CD4-positive, alpha-beta memory T cell (primary cell): Measurements from ENCODE around the gene SHB. TPM values are rescaled to one million over a fixed set of nuclear protein-coding genes. Genes with fewer than 3 reads are reported as not detected.

ENCODE experiments used
- CTCF ChIA-PET: fragments of 350-600 bp; sonication (Branson Sonifier 250); formaldehyde crosslinking; loops from one replicate; lab custom pipeline; 2021; ENCODE audit warnings: inconsistent platforms; ENCODE audit not compliant: partially characterized antibody; lab: Charles Lee
- POLR2A ChIA-PET: fragments of 350-600 bp; sonication (Branson Sonifier 250); formaldehyde crosslinking; loops from one replicate; lab custom pipeline; 2021; ENCODE audit not compliant: partially characterized antibody; lab: Charles Lee
- DNase-seq, 5 donors: peaks; one replicate each; pipeline versions ENCODE4 v3.0.0 to v3.0.0-alpha.2; 2020 to 2022; ENCODE audit warnings: mixed read lengths in 1 of 5
- H3K27ac ChIP-seq: one replicate; pipeline ENCODE4 v1.7.0; 2013; ENCODE audit warnings: low read depth, low read length
- H3K27me3 ChIP-seq: 2 replicates; pipeline ENCODE4 v1.7.0; 2013; ENCODE audit warnings: mild to moderate bottlenecking, low read length, moderate library complexity; ENCODE audit not compliant: insufficient read depth
- H3K36me3 ChIP-seq: 2 replicates; pipeline ENCODE4 v1.7.0; 2013; ENCODE audit warnings: mild to moderate bottlenecking, low read length, moderate library complexity; ENCODE audit not compliant: insufficient read depth
- H3K4me1 ChIP-seq: 2 replicates; pipeline ENCODE4 v1.7.0; 2013; ENCODE audit warnings: mild to moderate bottlenecking, low read length, moderate library complexity; ENCODE audit not compliant: insufficient read depth
- H3K4me3 ChIP-seq, 2 donors: one replicate each; pipeline ENCODE4 v1.7.0; 2013; ENCODE audit warnings: low read length in 2 of 2, mild to moderate bottlenecking in 1 of 2
- H3K9me3 ChIP-seq, 2 donors: one replicate each; pipeline ENCODE4 v1.7.0; 2013; ENCODE audit warnings: low read length in 2 of 2, control low read depth in 1 of 2; ENCODE audit not compliant: control insufficient read depth in 1 of 2
- H3K27ac Mint-ChIP-seq, 7 donors: one replicate each; pipeline ENCODE4 v1.8.0; 2020 to 2021; ENCODE audit warnings: mixed read lengths in 7 of 7, mild to moderate bottlenecking in 6 of 7, inconsistent platforms in 3 of 7, moderate library complexity in 3 of 7
- H3K27me3 Mint-ChIP-seq, 2 donors: one replicate each; pipeline ENCODE4 v1.8.0; 2020 to 2021; ENCODE audit warnings: mixed read lengths in 2 of 2
- H3K36me3 Mint-ChIP-seq, 2 donors: one replicate each; pipeline ENCODE4 v1.8.0; 2020 to 2021; ENCODE audit warnings: mixed read lengths in 2 of 2, inconsistent platforms in 1 of 2, mild to moderate bottlenecking in 1 of 2
- H3K4me1 Mint-ChIP-seq, 4 donors: one replicate each; pipeline ENCODE4 v1.8.0; 2020 to 2021; ENCODE audit warnings: mixed read lengths in 4 of 4, mild to moderate bottlenecking in 1 of 4
- H3K4me3 Mint-ChIP-seq, 8 donors: one replicate each; pipeline ENCODE4 v1.8.0; 2020 to 2021; ENCODE audit warnings: mixed read lengths in 8 of 8, mild to moderate bottlenecking in 7 of 8, moderate library complexity in 6 of 8, inconsistent platforms in 3 of 8
- H3K9me3 Mint-ChIP-seq, 8 donors: one replicate each; pipeline ENCODE4 v1.8.0; 2020 to 2021; ENCODE audit warnings: mixed read lengths in 8 of 8, mild to moderate bottlenecking in 5 of 8, inconsistent platforms in 3 of 8, moderate library complexity in 1 of 8
- intact Hi-C: fragments of 100-400 bp; cut with micrococcal nuclease; formaldehyde crosslinking; loops from one replicate; pipeline ENCODE4 v1.15.1; 2023
- polyA plus RNA-seq, 2 donors: library from polyadenylated mRNA; unstranded; fragments of 300-500 nt; fragmentation: Illumina TruSeq; gene quantifications; one replicate each; pipeline ENCODE4 v1.2.3, GENCODE V29; 2021
- total RNA-seq, 2 experiments: library from RNA; stranded (reverse); gene quantifications; one replicate each; pipeline ENCODE4 v1.2.3, GENCODE V29; 2021

SHB gene
- total and polyA plus RNA-seq, 4 experiments from 2014 or later: 0.10 to 1.3 (median 0.49) TPM

DNA sequence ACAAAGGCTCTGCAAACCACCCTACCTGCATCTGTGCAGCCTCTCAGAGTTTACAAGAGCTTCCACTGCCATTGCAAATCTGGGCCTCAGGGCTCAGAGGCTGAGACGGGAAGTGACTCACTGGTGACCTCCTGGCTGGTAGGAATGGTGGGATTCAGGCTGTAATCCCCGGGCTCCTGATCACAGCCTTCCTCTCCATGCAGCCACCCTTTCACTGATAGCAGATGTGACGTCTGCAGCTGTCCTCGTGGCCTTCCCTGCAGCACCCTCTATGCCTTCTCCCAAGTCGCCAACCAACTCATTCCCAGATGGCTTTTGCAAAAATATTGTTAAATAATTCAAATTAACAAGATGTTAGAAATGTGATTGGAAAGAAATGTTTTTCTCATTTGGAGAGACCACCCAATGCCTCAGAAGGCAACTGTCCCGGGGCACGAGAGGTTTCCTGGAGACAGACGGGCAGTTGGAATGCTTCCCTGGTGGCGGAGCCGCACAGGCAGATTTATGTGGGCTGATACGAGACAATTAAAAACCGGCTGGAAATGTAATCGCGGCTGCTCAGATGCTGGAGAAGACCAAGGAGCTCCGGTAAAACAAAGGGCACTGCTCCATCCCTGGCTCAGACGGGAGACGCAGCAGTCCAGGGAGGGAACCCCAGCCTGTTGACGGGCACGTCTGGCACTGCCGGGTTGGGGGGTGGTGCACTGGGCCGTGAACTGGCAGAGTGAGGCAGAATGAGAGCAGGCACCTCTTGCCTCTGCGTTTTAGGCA, 130.7 kb downstream of the SHB start:
- DNase-seq: no peak
- CTCF ChIA-PET: no interaction called here
- no peaks in the 10 kb centered on the region for H3K4me1 ChIP-seq
- Mint-ChIP-seq H3K4me3 (no peak overlapping the region), H3K4me1 (no peaks in the 10 kb centered on the region), H3K9me3 (no peaks in the 10 kb centered on the region), H3K27me3 (no peaks in the 10 kb centered on the region), H3K27ac (no peak overlapping the region), H3K36me3 (no peaks in the 10 kb centered on the region)
- H3K36me3 ChIP-seq: no peaks in the 10 kb centered on the region
- intact Hi-C loops: no loop called here
- H3K9me3 ChIP-seq: no peaks in the 10 kb centered on the region
- no peaks in the 10 kb centered on the region for H3K27me3 ChIP-seq
- H3K4me3 ChIP-seq: no peak overlapping the region
- H3K27ac ChIP-seq: no peak overlapping the region
- POLR2A ChIA-PET: no interaction called here

DNA sequence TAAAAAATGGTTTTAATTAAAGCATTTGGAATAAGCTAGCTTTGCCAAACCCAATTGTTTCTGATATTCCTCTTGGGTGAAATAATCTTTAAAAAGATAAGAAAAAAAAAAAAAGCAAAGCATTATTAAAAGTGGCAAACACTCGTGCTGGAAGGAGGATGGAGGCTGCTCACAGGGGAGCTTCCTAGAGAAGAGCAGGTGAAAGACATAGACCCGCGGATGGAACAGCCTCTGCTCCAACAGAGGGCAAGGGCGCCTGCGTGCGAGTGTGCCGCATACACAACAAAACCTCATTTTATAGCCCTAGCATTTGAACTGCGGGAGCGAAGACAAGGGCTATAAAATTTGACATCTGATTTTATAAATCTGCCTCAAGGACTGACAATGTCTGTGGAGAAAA, 131.7 kb downstream of the SHB start:
- Mint-ChIP-seq H3K27me3 (no peaks in the 10 kb centered on the region), H3K4me1 (no peaks in the 10 kb centered on the region), H3K4me3 (no peak overlapping the region), H3K27ac (no peak overlapping the region), H3K36me3 (no peaks in the 10 kb centered on the region), H3K9me3 (no peaks in the 10 kb centered on the region)
- ChIA-PET CTCF (no interaction called here), POLR2A (no interaction called here)
- no peak overlapping the region for H3K4me3 ChIP-seq
- no peak overlapping the region for H3K27ac ChIP-seq
- H3K36me3 ChIP-seq: no peaks in the 10 kb centered on the region
- H3K4me1 ChIP-seq: no peaks in the 10 kb centered on the region
- H3K9me3 ChIP-seq: no peaks in the 10 kb centered on the region
- intact Hi-C loops: no loop called here
- H3K27me3 ChIP-seq: no peaks in the 10 kb centered on the region
- no peak for DNase-seq

DNA sequence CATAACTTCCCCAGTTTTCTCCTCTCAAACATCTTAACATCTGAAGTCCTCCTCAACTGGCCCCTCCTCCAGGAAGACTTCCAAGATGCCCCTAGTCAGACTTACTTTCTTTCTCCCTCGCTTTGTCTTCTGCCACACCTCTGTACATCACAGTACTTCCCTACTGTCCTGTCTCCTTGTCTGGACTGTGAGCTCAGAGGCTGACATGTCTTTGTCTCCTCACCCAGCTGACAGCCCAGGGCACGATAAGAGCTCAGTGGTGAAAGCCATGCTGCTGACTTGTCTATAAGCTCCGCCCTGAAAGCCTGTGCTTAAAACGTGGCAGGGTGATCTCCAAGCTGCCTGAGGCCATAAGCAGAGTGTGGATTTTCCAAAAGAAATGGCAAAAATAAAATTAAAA, 132.1 kb downstream of the SHB start:
- no peak overlapping the region for H3K4me3 Mint-ChIP-seq
- no peak overlapping the region for H3K27ac Mint-ChIP-seq
- intact Hi-C loops: no loop called here
- Histone ChIP-seq H3K27ac (no peak overlapping the region), H3K36me3 (no peaks in the 10 kb centered on the region), H3K4me3 (no peak overlapping the region), H3K9me3 (no peaks in the 10 kb centered on the region), H3K27me3 (no peaks in the 10 kb centered on the region), H3K4me1 (no peaks in the 10 kb centered on the region)
- no peaks in the 10 kb centered on the region for H3K9me3 Mint-ChIP-seq
- POLR2A ChIA-PET: no interaction called here
- no peak for DNase-seq
- no peaks in the 10 kb centered on the region for H3K27me3 Mint-ChIP-seq
- no peaks in the 10 kb centered on the region for H3K36me3 Mint-ChIP-seq
- CTCF ChIA-PET: no interaction called here
- H3K4me1 Mint-ChIP-seq: no peaks in the 10 kb centered on the region

DNA sequence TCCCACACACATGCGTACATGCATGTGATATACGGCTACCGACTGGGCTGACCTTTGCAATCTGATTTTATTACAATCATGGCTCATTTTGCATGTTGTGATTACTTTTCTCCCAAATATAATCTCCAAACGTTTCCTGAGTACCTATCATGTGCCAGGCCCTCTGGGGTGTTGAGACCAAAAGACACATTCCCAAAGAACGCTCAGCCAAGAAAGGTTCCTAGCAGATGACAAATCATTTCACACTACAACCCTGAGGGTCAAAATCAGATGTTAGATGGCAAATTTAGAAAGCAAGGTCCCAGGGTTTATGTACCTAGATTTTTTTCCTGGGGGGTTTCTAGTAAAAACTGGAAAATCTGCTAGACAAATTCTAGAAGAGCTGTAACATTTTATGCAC, 132.7 kb downstream of the SHB start:
- CTCF ChIA-PET: no interaction called here
- H3K36me3 ChIP-seq: no peaks in the 10 kb centered on the region
- POLR2A ChIA-PET: no interaction called here

DNA sequence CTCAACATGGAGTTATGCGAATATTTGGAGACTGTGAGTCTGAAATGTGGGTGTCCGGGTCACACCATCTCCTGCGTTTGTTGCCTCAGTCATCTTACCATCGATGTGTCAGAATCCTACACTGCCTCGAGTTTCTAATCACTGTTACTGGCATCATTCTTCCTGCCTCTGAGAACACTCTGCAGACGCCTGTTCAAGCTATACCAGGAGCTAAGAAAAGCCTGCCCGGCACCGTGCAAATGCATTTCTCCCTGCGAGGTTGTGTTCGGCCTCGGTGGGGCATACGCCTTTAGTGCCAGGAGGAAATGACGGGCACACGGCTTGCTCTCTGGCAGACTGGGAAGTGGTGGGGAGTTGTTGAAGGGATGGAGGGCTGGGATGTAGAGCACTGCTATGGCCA, 133.9 kb downstream of the SHB start:
- H3K4me1 Mint-ChIP-seq: no peaks in the 10 kb centered on the region
- DNase-seq: no peak
- no peaks in the 10 kb centered on the region for H3K36me3 Mint-ChIP-seq
- H3K27me3 Mint-ChIP-seq: no peaks in the 10 kb centered on the region
- H3K27ac Mint-ChIP-seq: no peak overlapping the region
- ChIA-PET CTCF (interaction anchor here (1.4 kb wide), 1 partner anchor 27 kb away, joined by 3 read pairs; no protein-coding TSS in a partner anchor), POLR2A (no interaction called here)
- Histone ChIP-seq H3K4me3 (no peak overlapping the region), H3K36me3 (no peaks in the 10 kb centered on the region), H3K9me3 (no peaks in the 10 kb centered on the region), H3K27me3 (no peaks in the 10 kb centered on the region), H3K4me1 (no peaks in the 10 kb centered on the region), H3K27ac (no peak overlapping the region)
- no peaks in the 10 kb centered on the region for H3K9me3 Mint-ChIP-seq
- H3K4me3 Mint-ChIP-seq: no peak overlapping the region
- intact Hi-C loops: no loop called here

More for the DNA sequence above, 132.7 kb downstream of the SHB start:
- Mint-ChIP-seq H3K27me3 (no peaks in the 10 kb centered on the region), H3K9me3 (no peaks in the 10 kb centered on the region), H3K27ac (no peak overlapping the region), H3K4me3 (no peak overlapping the region), H3K4me1 (no peaks in the 10 kb centered on the region), H3K36me3 (no peaks in the 10 kb centered on the region)
- H3K9me3 ChIP-seq: no peaks in the 10 kb centered on the region
- intact Hi-C loops: no loop called here
- no peaks in the 10 kb centered on the region for H3K27me3 ChIP-seq
- H3K4me1 ChIP-seq: no peaks in the 10 kb centered on the region
- no peak overlapping the region for H3K27ac ChIP-seq
- no peak overlapping the region for H3K4me3 ChIP-seq
- no peak for DNase-seq

DNA sequence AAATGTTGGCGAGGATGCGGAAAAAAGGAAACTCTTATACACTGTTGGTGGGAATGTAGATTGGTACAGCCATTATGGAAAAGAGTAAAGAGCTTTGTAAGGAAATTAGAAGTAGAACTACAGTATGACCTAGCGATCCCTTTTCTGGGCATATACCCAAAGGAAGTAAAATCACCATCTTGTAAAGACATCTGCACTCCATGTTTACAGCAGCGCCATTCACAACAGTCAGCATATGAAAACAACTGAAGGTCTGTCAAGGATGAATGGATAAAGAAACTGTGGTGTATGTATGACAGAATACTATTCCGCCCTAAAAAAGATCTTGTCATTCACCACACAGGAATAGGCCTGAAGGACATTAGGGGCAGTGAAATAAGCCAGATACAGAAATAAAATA, 137.4 kb downstream of the SHB start:
- no peak overlapping the region for H3K4me3 Mint-ChIP-seq
- no peaks in the 10 kb centered on the region for H3K36me3 Mint-ChIP-seq
- H3K27ac Mint-ChIP-seq: no peak overlapping the region
- H3K27me3 Mint-ChIP-seq: no peaks in the 10 kb centered on the region
- intact Hi-C loops: no loop called here
- H3K9me3 Mint-ChIP-seq: no peaks in the 10 kb centered on the region
- Histone ChIP-seq H3K27me3 (no peaks in the 10 kb centered on the region), H3K36me3 (no peaks in the 10 kb centered on the region), H3K4me3 (no peak overlapping the region), H3K27ac (no peak overlapping the region), H3K9me3 (no peaks in the 10 kb centered on the region), H3K4me1 (no peaks in the 10 kb centered on the region)
- H3K4me1 Mint-ChIP-seq: no peaks in the 10 kb centered on the region
- no peak for DNase-seq
- POLR2A ChIA-PET: no interaction called here
- CTCF ChIA-PET: interaction anchor here (1.6 kb wide), 1 partner anchor 17 kb away, joined by 3 read pairs; no protein-coding TSS in a partner anchor

DNA sequence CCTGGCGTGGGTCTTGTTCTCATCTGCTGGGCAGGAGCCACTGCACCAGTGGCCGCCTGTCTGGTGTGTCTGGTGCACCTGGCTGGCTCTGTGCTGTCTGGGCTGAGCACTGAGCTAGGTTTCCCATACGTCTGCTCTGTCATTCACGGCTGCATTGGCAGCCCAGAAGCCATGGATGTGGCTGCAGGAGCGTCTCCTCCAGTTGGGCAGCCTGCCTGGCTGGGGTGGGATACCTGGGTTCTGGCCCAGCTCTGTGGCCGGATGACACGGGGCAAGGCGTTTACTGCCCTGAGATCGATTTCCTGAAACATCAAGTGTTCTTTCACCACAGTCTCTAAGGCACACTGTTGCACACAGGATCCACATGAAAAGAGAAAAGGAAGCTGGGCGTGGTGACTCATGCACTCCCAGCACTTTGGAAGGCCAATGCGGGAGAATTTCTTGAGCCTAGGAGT, 139.6 kb downstream of the SHB start:
- POLR2A ChIA-PET: no interaction called here

More for the DNA sequence above, 139.6 kb downstream of the SHB start:
- no peaks in the 10 kb centered on the region for H3K4me1 Mint-ChIP-seq
- CTCF ChIA-PET: no interaction called here
- no peaks in the 10 kb centered on the region for H3K9me3 Mint-ChIP-seq
- no peak overlapping the region for H3K4me3 Mint-ChIP-seq
- H3K27me3 Mint-ChIP-seq: peaks cover 0 to 2% of the 10 kb centered on the region in 2 donors
- intact Hi-C loops: no loop called here
- H3K36me3 Mint-ChIP-seq: no peaks in the 10 kb centered on the region
- Histone ChIP-seq H3K27ac (no peak overlapping the region), H3K36me3 (no peaks in the 10 kb centered on the region), H3K27me3 (no peaks in the 10 kb centered on the region), H3K4me1 (no peaks in the 10 kb centered on the region), H3K4me3 (no peak overlapping the region), H3K9me3 (no peaks in the 10 kb centered on the region)
- DNase-seq: no peak
- no peak overlapping the region for H3K27ac Mint-ChIP-seq
